GM12873 (cell line): Measurements from ENCODE around the gene RSL24D1.

Experiments used
- CTCF ChIP-seq: IDR thresholded peaks from 2 replicates; pipeline ENCODE4 v1.5.1; 2012; ENCODE audit warnings: low read depth, mild to moderate bottlenecking, moderate library complexity, low read length, control low read depth; ENCODE audit not compliant: insufficient read depth; ENCODE audit errors: missing control alignments

Gene RSL24D1

GRCh38 chr15:55179141-55179540, 17.6 kb downstream of the RSL24D1 start:
- no peak for TF ChIP-seq CTCF

DNA sequence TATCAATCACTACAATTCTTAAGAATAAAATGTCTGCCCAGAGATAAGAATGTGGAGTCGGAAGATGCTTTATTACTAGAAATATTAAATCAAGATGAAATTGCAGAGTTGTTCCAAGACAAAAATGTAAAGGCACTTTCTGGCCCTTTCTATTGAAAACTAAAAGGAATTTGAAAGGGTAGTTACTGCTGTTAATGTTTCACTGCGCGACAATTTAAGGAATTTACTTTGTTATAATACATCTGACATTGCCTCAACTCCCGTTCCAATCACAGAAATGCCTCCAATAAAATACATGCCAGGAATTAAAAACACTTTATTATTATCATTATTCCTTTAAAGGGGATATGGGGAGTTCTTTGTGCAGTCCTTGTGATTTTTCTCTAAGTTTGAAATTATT, 26.4 kb downstream of the RSL24D1 start:
- no peak for TF ChIP-seq CTCF

DNA sequence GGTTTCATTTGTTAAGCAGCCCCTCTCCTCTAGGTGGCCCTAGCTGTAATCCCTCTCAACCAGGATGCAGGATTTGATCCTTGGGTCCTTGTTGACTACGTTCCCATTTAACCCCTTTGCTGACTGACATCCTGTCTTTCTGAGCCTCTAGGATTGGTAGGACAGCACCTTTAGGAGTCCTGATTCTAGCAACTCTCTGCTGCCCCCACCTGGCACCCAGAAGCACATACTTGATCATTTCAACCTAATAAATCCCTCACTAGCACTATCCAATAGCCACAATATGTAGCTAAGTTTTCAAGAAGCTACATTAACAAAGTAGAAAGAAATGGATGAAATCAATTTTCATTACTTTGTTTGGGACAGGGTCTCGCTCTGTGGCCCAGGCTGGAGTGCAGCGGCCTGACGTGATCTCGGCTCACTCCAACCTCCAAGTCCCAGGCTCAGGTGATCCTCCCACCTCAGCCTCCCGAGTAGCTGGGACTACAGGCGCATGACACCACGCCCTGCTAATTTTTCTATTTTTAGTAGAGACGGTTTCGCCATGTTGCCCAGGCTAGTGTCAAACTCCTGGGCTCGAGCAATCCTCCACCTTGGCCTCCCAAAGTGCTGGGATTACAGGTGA, 28.3 kb downstream of the RSL24D1 start:
- TF ChIP-seq CTCF: peak; percentile 88

DNA sequence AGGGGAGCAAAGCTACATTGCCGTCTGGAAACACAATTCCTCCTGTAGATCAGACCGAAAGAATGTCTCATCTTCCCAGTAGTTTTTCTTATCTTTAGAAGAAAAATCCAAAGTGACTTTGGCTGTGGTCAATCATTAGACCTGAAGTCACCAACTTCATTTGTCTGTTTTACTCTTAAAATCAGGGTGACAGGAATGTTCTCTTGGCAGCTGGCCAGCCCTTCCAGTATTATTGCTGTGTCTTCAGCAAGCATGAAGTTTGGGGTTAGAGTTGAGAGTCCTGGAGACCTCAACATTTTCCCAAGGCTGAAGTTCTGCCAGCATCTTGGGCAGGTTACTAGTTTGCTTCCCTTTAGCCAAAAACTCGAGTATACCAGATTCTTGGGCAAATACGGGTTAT, 32.5 kb downstream of the RSL24D1 start:
- no peak for TF ChIP-seq CTCF

DNA sequence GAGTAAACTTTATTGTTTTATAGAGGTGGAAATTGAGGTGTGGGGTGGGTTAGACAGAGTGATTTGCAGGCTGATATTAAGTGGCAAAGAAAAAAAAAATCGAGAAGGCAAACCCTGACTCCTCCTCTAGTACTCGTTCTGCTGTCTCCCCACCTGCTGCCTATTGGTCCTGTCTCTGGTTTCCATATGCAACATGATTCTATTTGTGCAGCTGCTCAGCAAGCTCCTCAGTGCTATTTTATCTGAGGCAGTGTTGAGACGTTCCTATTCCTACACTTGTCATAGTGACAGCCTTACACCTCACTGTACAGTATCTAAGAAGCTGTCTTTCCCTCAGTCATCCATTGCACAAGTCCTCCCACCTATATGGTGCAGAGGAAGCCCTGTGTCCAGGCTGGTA, 45.1 kb downstream of the RSL24D1 start:
- no peak for TF ChIP-seq CTCF

GRCh38 chr15:55133972-55134371, 62.8 kb downstream of the RSL24D1 start:
- no peak for TF ChIP-seq CTCF

DNA sequence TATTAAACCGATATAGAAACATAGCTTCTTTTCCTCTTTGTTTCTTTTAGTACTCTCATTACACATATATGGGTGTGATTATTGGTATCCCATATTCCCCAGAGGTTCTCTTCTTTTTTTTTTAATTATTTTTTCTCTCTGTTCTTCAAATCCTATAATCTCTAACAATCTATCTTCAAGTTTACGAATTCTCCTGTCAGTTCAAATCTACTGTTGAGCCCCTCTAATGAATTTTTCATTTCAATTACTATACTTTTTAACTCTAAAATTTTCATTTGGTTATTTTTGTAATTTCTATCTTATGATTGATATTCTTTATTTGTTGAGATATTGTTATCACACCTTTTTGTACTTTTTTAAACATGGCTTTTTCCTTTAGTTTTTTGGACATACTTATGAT, 64.1 kb downstream of the RSL24D1 start:
- TF ChIP-seq CTCF: no peak
